SK-N-SH (cell line): ENCODE measurements around the gene MB. TPM values are rescaled to one million over a fixed set of nuclear protein-coding genes. Genes with fewer than 3 reads are reported as not detected.

Source experiments
- CTCF ChIA-PET: fragments of 300-600, 350-600 bp; formaldehyde crosslinking; extraction: SDS; loops from one replicate; lab custom pipeline; 2021; lab: Yijun Ruan, JAX
- POLR2A ChIA-PET: fragments of 350-600 bp; sonication (Branson Sonifier 250); formaldehyde crosslinking; extraction: SDS; loops from one replicate; lab custom pipeline; 2020; ENCODE audit warnings: antibody characterized with exemption, inconsistent platforms; lab: Yijun Ruan, JAX
- DNase-seq: peaks from one replicate; pipeline ENCODE4 v3.0.0; 2012
- H2AFZ ChIP-seq: fragments of 200-600 bp; sonication (generic); 2 replicates; pipeline ENCODE4 v1.8.1; 2016; ENCODE audit warnings: antibody characterized with exemption, mild to moderate bottlenecking, low read depth
- H3F3A ChIP-seq: fragments of 200-600 bp; sonication (generic); replicated peaks from 2 replicates; pipeline ENCODE3; 2016; ENCODE audit warnings: antibody characterized with exemption, mild to moderate bottlenecking; ENCODE audit not compliant: insufficient read depth
- H3K27ac ChIP-seq, 2 experiments: fragments of 200-500 bp in 1 of 2; fragments of 200-600 bp in 1 of 2; sonication (Bioruptor generic) in 1 of 2; sonication (generic), shearing (Covaris generic) in 1 of 2; 2 replicates each; pipeline versions ENCODE4 v1.5.1 to v1.6.1; 2014 to 2016; ENCODE audit warnings: low read depth in 2 of 2, inconsistent platforms in 1 of 2, low read length in 1 of 2, mild to moderate bottlenecking in 1 of 2, mixed read lengths in 1 of 2
- H3K27me3 ChIP-seq: fragments of 200-600 bp; sonication (generic), shearing (Covaris generic); 2 replicates; pipeline ENCODE4 v1.6.1; 2016; ENCODE audit warnings: mixed run types; ENCODE audit not compliant: insufficient read depth
- H3K36me3 ChIP-seq, 2 experiments: fragments of 200-500 bp in 1 of 2; fragments of 200-600 bp in 1 of 2; sonication (Bioruptor generic) in 1 of 2; sonication (generic) in 1 of 2; replicated peaks in 1 of 2; 2 replicates each; pipeline versions ENCODE3 to v1.5.1; 2014 to 2016; ENCODE audit warnings: low read length in 1 of 2, mild to moderate bottlenecking in 1 of 2; ENCODE audit not compliant: insufficient read depth in 2 of 2, control insufficient read depth in 1 of 2
- H3K4me1 ChIP-seq, 2 experiments: fragments of 200-500 bp in 1 of 2; fragments of 200-600 bp in 1 of 2; sonication (Bioruptor generic) in 1 of 2; sonication (generic), shearing (Covaris generic) in 1 of 2; 2 replicates each; pipeline versions ENCODE4 v1.5.1 to v1.6.1; 2014 to 2016; ENCODE audit warnings: low read depth in 1 of 2, low read length in 1 of 2, mixed run types in 1 of 2; ENCODE audit not compliant: insufficient read depth in 2 of 2, control insufficient read depth in 1 of 2
- H3K4me2 ChIP-seq: fragments of 200-600 bp; sonication (generic), shearing (Covaris generic); 2 replicates; pipeline ENCODE4 v1.6.1; 2017; ENCODE audit warnings: mixed run types
- H3K4me3 ChIP-seq, 2 experiments: fragments of 200-500 bp in 1 of 2; fragments of 200-600 bp in 1 of 2; sonication (Bioruptor generic) in 1 of 2; sonication (generic), shearing (Covaris generic) in 1 of 2; 2 replicates each; pipeline versions ENCODE4 v1.5.1 to v1.8.1; 2014 to 2016; ENCODE audit warnings: low read depth in 2 of 2, inconsistent platforms in 1 of 2, low read length in 1 of 2, mild to moderate bottlenecking in 1 of 2, mixed read lengths in 1 of 2, moderate library complexity in 1 of 2
- H3K79me2 ChIP-seq: fragments of 200-600 bp; sonication (generic); 2 replicates; pipeline ENCODE4 v1.8.1; 2017; ENCODE audit warnings: mild to moderate bottlenecking; ENCODE audit not compliant: insufficient read depth
- H3K9ac ChIP-seq: fragments of 200-600 bp; sonication (generic); 2 replicates; pipeline ENCODE4 v1.6.1; 2017; ENCODE audit warnings: mixed run types
- H3K9me2 ChIP-seq: fragments of 200-600 bp; sonication (generic); 2 replicates; pipeline ENCODE4 v1.6.1; 2017; ENCODE audit warnings: mixed run types
- H3K9me3 ChIP-seq: fragments of 200-600 bp; sonication (generic); 2 replicates; pipeline ENCODE4 v1.6.1; 2017; ENCODE audit warnings: mixed run types, mild to moderate bottlenecking, moderate library complexity
- H4K20me1 ChIP-seq: fragments of 200-600 bp; sonication (generic); 2 replicates; pipeline ENCODE4 v1.6.1; 2017; ENCODE audit warnings: mild to moderate bottlenecking, mixed run types; ENCODE audit not compliant: insufficient read depth
- CTCF ChIP-seq: fragments of 200-600 bp; sonication (generic); IDR thresholded peaks from 2 replicates; pipeline ENCODE4 v1.6.1; 2017; ENCODE audit warnings: antibody characterized with exemption, mild to moderate bottlenecking, moderate library complexity
- EP300 ChIP-seq, 2 experiments: IDR thresholded peaks; 2 replicates each; pipeline versions ENCODE4 v1.4.0 to v1.6.1; 2012; ENCODE audit warnings: borderline replicate concordance in 1 of 2, low read depth in 1 of 2, low read length in 1 of 2
- GATA2 ChIP-seq: sonication (generic); formaldehyde crosslinking; IDR thresholded peaks from 2 replicates; pipeline ENCODE4 v1.5.0; 2020; ENCODE audit warnings: mild to moderate bottlenecking, missing genetic modification reagents
- RAD21 ChIP-seq: IDR thresholded peaks from 2 replicates; pipeline ENCODE4 v1.6.1; 2012; ENCODE audit warnings: mild to moderate bottlenecking, low read length
- RCOR1 ChIP-seq: fragments of 150-350 bp; IDR thresholded peaks from 2 replicates; pipeline ENCODE4 v1.6.1; 2017; ENCODE audit warnings: antibody characterized with exemption, low read length
- RXRA ChIP-seq: IDR thresholded peaks from 2 replicates; pipeline ENCODE4 v1.4.0; 2012; ENCODE audit warnings: low read depth, mild to moderate bottlenecking, borderline replicate concordance
- SMC3 ChIP-seq: IDR thresholded peaks from 2 replicates; pipeline ENCODE4 v1.6.1; 2012; ENCODE audit warnings: low read depth, low read length, improper control_type of control experiment
- USF2 ChIP-seq: fragments of 150-350 bp; IDR thresholded peaks from 2 replicates; pipeline ENCODE4 v1.6.1; 2017; ENCODE audit warnings: antibody characterized with exemption, low read length, low read depth, borderline replicate concordance
- YY1 ChIP-seq: IDR thresholded peaks from 2 replicates; pipeline ENCODE4 v1.4.0; 2012; ENCODE audit warnings: low read depth, mild to moderate bottlenecking
- WGBS: methylation state at CpG from one replicate; pipeline ENCODE4 v1.1.6; 2017; ENCODE audit warnings: low lambda C conversion rate; 5-methylcytosine and 5-hydroxymethylcytosine counted together
- polyA plus RNA-seq, 3 experiments: library from polyadenylated mRNA; depleted of rRNA; stranded (reverse); fragments of >200 nt; gene quantifications; 2 replicates each; pipeline ENCODE4 v1.2.3, GENCODE V29; 2012
- TF ChIP-seq, protein P1 (sequence below): fragments of 150-350 bp; IDR thresholded peaks from 2 replicates; pipeline ENCODE4 v1.6.1; 2016; ENCODE audit warnings: mild to moderate bottlenecking, low read depth, low read length

MB gene
- polyA plus RNA-seq, 1 of the 3 experiments (the other 2 are of a cell fraction), result 0.95 TPM

- peaks cover 4 to 42% of the 10 kb centered on the region in 2 experiments; a peak in 2 of 4 replicates for H3K4me1 ChIP-seq
- no peaks in the 10 kb centered on the region for H3K36me3 ChIP-seq
- TF ChIP-seq RCOR1 (no peak), GATA2 (CRISPR knock-in tag) (no peak), EP300 (IDR thresholded peaks at IDR 0.05; ENCODE audit: borderline replicate concordance in 1 of 2, low read depth in 1 of 2, low read length in 1 of 2) (no peak), YY1 (no peak)
- no peak overlapping the region for H2AFZ ChIP-seq
- H3K9ac ChIP-seq, result no peak overlapping the region
- no peaks in the 10 kb centered on the region for H3K27me3 ChIP-seq
- no peak for DNase-seq
- ChIA-PET POLR2A (no interaction called here), CTCF (interaction anchor here (0.7 to 3.3 kb wide), 8 partner anchors 20 to 156 kb away, joined by 3 to 17 read pairs (median 3); partner anchors contain the start of gene RASD2)
- no peak overlapping the region for H3K4me2 ChIP-seq
- peak overlapping the region in 1 of 2 experiments; percentile 53; a peak in 1 of 4 replicates for H3K27ac ChIP-seq
- no peaks in the 10 kb centered on the region for H3K79me2 ChIP-seq
- H3K9me2 ChIP-seq, result no peaks in the 10 kb centered on the region
- H3F3A ChIP-seq, result peaks cover 10% of the 10 kb centered on the region
- H3K4me3 ChIP-seq, result no peak overlapping the region
- no peaks in the 10 kb centered on the region for H4K20me1 ChIP-seq
- no peaks in the 10 kb centered on the region for H3K9me3 ChIP-seq
These were observed 30.4 kb downstream of the MB start for GRCh38 chr22:35586771-35587170.

DNA sequence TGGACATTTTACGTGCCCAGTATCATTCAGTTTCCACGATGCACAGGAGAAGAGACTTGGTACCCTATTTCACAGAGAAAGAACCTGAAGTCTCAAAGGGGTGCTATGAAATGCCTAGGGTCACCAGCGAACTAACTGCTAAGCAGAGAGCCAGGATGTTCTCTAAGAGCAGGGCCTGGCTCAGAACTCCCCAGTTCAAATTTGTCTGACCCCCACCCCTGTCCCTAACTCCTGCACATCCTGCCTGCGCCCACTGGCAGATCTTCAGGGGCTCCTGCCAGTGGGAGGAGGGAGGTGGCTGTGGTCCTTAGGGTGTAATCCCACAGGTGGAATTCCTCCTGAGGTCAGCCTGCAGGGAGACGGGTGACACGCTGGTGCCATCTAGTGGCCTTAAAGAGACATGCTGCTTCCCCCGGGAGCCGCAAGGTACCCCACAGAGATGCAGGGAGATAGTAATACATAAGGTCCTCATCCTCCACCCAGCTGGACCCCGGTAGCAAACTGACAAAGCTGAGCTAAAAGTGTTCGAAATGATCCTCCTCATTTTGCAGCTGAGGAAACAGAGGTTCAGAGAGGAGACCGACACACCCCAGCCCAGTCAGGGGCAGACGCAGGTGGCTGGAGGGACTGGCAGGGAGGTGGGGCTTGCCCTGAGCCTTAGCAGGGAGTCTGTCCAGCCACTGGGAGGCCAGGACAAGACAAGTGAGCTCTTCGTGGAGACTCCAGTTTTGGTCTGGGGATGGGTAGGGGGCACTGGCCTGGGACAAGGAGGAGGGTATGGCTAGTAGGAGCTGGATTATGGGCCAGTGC lies 34.1 kb downstream of the MB start:
- H3K9me3 ChIP-seq, result no peaks in the 10 kb centered on the region
- no peak overlapping the region; a peak in 1 of 4 replicates for H3K4me3 ChIP-seq
- no peaks in the 10 kb centered on the region for H3K36me3 ChIP-seq
- CTCF ChIA-PET, result interaction anchor here (0.5 to 7.8 kb wide), 64 partner anchors 8 to 541 kb away, joined by 3 to 161 read pairs (median 4); partner anchors contain the start of gene RASD2
- POLR2A ChIA-PET, result interaction anchor here (0.5 to 1.3 kb wide), 2 partner anchors 152 to 179 kb away, joined by 3 to 4 read pairs; no protein-coding TSS in a partner anchor
- H3K79me2 ChIP-seq, result no peaks in the 10 kb centered on the region
- WGBS, result 35% methylated on average over 9 of the region's 13 CpGs
- H3K4me2 ChIP-seq, result no peak overlapping the region
- peak; percentile 88 for DNase-seq
- H3K4me1 ChIP-seq, result peaks cover 0 to 23% of the 10 kb centered on the region in 2 experiments; a peak in 1 of 4 replicates
- H3K9me2 ChIP-seq, result no peaks in the 10 kb centered on the region
- no peaks in the 10 kb centered on the region for H3F3A ChIP-seq
- no peak overlapping the region for H3K9ac ChIP-seq
- H3K27ac ChIP-seq, result no peak overlapping the region
- no peak for TF ChIP-seq USF2
- TF ChIP-seq CTCF, result peak; percentile 94
- peak; percentile 95 for TF ChIP-seq RAD21
- TF ChIP-seq, protein P1, sequence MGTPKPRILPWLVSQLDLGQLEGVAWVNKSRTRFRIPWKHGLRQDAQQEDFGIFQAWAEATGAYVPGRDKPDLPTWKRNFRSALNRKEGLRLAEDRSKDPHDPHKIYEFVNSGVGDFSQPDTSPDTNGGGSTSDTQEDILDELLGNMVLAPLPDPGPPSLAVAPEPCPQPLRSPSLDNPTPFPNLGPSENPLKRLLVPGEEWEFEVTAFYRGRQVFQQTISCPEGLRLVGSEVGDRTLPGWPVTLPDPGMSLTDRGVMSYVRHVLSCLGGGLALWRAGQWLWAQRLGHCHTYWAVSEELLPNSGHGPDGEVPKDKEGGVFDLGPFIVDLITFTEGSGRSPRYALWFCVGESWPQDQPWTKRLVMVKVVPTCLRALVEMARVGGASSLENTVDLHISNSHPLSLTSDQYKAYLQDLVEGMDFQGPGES, result no peak
- no peak for TF ChIP-seq RXRA
- TF ChIP-seq GATA2 (CRISPR knock-in tag), result peak; percentile 26; the same call in 1 of the 2 replicates
- TF ChIP-seq SMC3, result peak; percentile 97
- H3K27me3 ChIP-seq, result no peaks in the 10 kb centered on the region
- no peak overlapping the region for H2AFZ ChIP-seq
- H4K20me1 ChIP-seq, result no peaks in the 10 kb centered on the region
